Measurements from ENCODE around the gene SLC39A3.

The SLC39A3 gene

GRCh38 chr19:2744113-2744512 lies 4.3 kb upstream of the SLC39A3 start:
- no peak for DNase-seq

GRCh38 chr19:2743099-2743498 lies 3.3 kb upstream of the SLC39A3 start:
- DNase-seq = no peak

- DNase-seq = no peak
Measured at GRCh38 chr19:2740314-2740656, 468 bp upstream of the SLC39A3 start.

- DNase-seq = no peak
Measured at GRCh38 chr19:2736550-2737190, 3.1 kb downstream of the SLC39A3 start.

- DNase-seq = no peak
Measured at GRCh38 chr19:2735374-2735773, 4.4 kb downstream of the SLC39A3 start.

GRCh38 chr19:2734589-2735288 lies 5.1 kb downstream of the SLC39A3 start:
- DNase-seq = no peak

- no peak for DNase-seq
Measured at GRCh38 chr19:2733930-2734588, 5.8 kb downstream of the SLC39A3 start.

- DNase-seq = no peak
Measured at GRCh38 chr19:2732883-2733282, 6.9 kb downstream of the SLC39A3 start.

GRCh38 chr19:2732157-2732725 lies 7.6 kb downstream of the SLC39A3 start:
- no peak for DNase-seq

GRCh38 chr19:2731181-2731995 lies 8.4 kb downstream of the SLC39A3 start:
- DNase-seq = no peak

GRCh38 chr19:2729943-2730818 lies 9.6 kb downstream of the SLC39A3 start:
- DNase-seq = no peak

- no peak for DNase-seq
Measured at GRCh38 chr19:2728783-2729387, 10.9 kb downstream of the SLC39A3 start.

- no peak for DNase-seq
Measured at GRCh38 chr19:2727640-2727944, 12.2 kb downstream of the SLC39A3 start.

GRCh38 chr19:2726904-2727639 lies 12.7 kb downstream of the SLC39A3 start:
- no peak for DNase-seq

GRCh38 chr19:2726160-2726855 lies 13.5 kb downstream of the SLC39A3 start:
- no peak for DNase-seq

- no peak for DNase-seq
Measured at GRCh38 chr19:2724148-2724557, 15.7 kb downstream of the SLC39A3 start.

GRCh38 chr19:2723747-2724146 lies 16.1 kb downstream of the SLC39A3 start:
- DNase-seq = no peak

- DNase-seq = no peak
Measured at GRCh38 chr19:2723345-2723715, 16.5 kb downstream of the SLC39A3 start.

- no peak for DNase-seq
Measured at GRCh38 chr19:2722541-2723344, 17.1 kb downstream of the SLC39A3 start.
